GOT3 (cell line): ENCODE measurements around the gene ARID2.

Source experiments
- DNase-seq: peaks from one replicate; lab custom pipeline; 2025; ENCODE audit warnings: mixed read lengths; lab: John Stamatoyannopoulos, UW

ARID2 gene

DNA sequence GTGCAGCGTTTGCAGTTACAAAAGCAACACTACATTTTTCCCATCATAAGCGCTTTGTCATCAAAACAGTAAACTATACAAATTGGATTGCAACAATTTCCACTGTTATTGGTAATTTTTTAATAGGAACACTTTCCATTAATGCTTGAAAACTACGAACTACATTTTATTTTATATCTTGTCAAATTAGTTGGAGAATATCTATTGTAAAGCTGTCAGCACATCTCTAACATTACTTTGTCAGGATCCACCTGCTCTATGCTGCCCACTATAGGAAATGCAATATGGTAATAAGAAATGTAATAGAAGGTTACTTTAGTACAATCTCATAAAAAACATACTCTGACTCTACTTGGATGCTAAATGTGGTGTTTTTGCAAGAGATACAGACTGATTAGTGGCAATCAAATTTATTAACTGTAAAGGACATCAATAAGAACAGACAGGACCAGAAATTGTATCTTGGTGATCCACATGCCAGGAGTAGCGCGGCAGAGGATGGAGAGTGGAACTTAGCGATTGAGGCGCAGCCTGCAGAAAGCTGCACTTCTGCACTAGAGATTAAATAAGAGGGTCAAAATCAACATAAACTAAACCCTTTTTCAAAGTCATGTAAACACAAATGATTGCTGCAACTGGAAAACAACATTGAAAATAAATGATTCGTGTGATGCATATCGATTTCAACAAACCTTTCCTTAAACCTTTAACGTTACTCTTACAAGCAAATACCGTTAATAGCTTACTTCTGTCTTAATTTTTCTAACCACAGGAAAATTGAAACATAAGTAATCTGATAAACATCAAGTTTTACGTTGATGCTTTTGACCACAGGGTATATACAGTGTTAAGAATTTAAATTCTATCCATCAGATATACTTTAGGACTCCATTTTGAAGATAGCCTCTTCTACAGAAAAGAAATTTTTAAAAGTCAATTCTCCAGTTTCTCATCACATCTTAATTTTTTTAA, 3.6 kb upstream of the ARID2 start:
- no peak for DNase-seq

GRCh38 chr12:45726603-45727300, 2.8 kb upstream of the ARID2 start:
- DNase-seq = no peak

DNA sequence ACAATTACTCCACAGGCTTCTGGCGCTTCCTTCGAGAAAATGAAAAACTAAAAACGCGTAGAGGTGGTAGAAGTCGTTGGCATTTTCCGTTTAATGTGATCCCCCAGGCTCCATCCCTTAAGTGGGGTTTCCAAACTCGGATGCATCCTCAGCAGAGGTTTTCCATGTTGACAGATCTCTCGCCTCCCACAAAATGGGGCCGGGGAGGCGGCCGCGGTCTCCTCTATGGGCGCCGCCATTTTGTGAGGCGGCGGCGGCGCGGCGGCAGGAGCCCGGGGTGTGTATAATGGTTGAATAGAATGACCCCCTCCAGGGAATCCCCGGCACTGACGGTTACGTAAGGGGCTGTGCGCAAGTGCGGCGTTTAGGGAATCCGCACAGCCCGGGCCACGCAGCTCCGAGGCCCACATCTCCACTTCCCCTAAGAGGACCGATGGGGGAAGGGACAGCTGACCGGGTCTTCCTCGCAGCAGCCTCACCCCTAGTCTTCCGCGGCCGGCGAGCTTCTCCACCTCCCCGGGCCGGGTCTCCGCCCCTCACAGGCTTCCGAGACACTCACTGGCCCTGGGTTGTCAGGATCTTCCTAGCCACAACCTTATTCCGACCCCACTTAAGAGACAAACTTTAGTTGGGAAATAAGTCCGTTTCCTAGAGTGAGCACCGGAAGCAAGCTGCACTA, 2.1 kb upstream of the ARID2 start:
- peak; percentile 84 for DNase-seq

DNA sequence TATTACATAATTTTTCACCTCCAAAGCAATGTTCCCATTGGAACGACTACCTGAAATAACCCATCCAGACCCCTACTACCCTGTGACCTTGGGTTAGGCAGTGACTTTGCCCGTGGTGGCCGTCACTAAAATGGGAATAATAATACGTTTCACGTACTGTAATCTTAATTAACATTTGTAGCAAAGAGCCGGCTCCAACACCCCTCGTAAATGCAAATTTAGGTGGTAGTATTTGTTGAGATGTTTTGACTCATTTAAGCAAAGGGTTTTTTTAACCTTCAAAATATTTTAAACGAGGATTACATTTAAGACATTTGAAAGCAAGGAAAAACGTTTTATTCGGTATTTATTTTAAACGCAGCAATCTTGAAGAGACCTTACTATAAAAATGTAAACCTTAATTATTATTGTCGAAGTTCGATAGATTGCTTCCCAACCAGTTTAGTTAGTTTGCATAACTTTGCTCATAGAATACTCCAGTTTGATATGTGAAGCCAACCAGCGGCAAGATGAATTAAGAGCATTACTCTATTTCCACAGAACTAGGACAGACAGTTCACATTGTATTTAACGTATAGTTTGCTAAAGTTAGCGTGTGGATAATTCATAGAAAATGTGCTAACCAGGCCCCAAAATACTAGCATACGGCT, 1.4 kb upstream of the ARID2 start:
- DNase-seq = no peak

DNA sequence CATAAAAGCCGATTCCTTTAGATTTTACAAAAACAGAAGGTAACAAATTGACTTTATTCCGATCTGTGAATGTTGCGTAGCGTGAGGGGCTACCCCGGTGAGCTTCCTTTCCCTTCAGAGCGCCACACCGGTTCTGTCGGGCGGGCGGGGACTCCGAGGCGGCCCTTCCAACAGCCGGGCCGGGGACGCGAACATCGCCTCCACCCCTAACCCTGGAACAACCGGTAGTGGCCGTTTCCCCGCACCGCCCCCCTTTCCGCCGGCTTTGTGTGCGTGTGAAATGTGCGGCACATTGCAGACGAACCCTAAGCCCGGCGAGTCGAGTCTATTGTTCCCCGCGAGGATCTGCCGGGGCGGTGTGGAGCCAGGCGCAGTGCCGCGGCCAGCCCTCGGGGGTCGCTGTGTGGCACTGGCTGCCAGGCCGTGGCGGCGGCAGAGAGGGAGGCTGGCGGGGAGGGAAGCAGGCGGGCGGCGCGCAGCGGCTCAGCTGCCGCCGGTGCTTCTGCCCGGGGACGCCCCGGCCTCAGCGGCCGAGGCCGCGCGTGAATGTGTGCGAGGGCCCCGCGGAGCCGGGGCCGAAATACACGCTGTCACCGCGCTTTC, 775 bp upstream of the ARID2 start:
- DNase-seq = peak; percentile 86

DNA sequence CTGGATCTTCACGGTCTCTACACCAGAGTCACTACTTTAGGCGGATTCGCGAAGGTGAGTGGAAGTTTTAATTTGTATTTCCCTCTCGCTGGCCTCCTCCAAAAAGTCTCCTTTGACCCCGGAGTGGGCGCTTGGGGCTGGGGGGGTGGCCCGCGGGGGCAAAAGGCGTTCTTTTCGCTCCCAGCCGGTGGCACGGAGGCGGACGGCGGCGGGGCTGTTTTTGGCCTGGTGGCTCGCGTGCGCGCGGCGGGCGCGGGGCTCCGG, 510 bp downstream of the ARID2 start:
- DNase-seq = peak; percentile 39

DNA sequence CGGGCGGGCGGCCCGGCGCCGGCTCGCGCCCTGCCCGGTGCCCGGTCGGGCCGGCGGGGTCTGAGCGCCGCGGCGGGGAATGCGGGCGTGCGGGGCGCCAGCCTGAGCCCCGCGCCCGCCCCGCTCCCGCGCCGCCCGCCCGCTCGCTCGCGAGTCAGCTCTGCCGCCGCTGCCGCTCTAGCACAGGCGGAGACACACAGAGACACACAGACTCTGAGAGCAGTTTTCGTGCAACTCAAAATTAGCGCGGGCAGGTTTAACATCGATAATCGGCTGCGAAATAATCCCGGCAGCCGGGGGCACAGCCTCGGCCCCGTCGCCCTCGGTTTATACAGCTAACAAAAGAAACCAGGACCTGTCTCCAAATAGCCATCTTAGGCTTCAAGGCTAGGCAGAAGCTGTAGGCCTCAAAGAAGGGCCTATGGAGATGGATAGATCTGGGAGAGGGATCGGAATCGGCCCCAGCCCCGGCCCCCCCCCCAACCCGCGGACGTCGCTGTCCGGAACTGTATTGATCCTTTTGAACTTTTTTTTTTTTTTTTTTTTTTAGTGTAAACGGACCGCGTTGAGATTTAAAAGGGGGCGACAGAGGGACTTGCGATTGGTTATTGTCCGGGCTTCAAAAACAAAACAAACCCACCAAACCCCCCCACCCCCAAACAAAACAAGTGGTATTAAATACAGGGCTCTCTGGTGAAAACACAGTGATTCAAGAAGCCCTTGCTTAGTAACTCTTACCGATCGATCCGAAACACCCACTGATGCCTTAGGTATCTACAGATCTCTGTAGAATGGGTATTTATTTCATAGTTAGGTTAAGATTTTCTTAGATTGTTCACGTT, 1.1 kb downstream of the ARID2 start:
- no peak for DNase-seq

- DNase-seq = no peak
Observed at GRCh38 chr12:45731190-45731775, 1.8 kb downstream of the ARID2 start.

GRCh38 chr12:45732250-45732649, 2.7 kb downstream of the ARID2 start:
- no peak for DNase-seq

- no peak for DNase-seq
Observed at GRCh38 chr12:45732936-45733335, 3.4 kb downstream of the ARID2 start.

DNA sequence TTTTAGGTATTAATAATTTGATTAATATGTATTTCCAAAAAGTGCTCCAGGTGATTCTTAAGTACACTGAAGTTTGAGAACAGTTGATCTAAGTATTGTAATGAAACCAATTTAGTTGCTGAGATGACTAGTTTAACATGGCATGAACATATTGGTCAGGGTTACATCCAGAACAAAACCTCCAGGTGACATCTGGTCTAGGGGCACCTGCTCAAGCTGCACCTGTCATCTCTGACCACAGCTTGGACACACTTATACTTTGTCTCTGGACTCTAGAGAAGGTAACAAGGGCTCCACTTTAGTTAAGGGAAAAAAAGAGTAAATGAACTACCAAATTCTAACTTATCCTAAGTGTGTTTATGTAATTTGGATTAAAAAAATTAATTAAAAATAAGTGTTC, 8.1 kb downstream of the ARID2 start:
- no peak for DNase-seq

GRCh38 chr12:45742590-45742989, 13.1 kb downstream of the ARID2 start:
- no peak for DNase-seq

GRCh38 chr12:45743247-45743646, 13.7 kb downstream of the ARID2 start:
- no peak for DNase-seq

DNA sequence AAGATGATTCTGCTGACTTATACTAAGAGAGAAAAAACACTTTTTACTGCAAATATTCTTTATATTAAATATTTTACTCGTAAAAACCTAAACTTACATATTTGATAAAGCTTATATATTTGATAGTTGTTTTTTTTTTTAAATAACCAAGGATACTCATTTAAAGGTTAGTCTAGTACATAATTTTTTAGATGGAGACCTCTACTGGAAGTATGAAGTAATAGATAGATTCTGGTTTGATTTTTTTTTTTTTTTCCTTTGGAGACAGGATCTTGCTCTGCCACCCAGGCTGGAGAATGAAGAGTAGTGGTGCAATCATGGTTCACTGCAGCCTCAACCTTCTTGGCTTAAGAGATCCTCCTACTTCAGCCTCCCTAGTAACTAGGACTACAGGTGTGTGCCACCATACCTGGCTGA, 16.4 kb downstream of the ARID2 start:
- DNase-seq = no peak

- no peak for DNase-seq
Observed at GRCh38 chr12:45756666-45757065, 27.2 kb downstream of the ARID2 start.

GRCh38 chr12:45757172-45757571, 27.7 kb downstream of the ARID2 start:
- no peak for DNase-seq

DNA sequence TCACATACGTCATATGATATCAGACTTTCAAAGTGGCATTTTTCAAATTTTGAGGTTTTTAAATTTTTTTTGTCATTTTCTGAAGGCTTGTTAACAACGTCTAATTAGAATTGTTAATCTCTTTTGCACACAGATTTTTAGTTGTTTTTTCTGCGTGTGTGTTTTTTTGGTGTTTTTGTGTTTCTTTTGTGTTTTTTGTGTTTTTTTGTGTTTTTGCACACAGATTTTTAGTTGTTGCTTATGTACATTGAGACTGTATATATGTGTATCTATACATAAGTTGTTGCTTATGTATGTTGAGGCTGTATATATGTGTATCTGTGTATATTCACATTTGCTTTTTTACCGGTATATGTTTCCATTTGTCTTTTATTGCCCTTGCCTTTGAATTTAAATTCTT, 30.8 kb downstream of the ARID2 start:
- DNase-seq = no peak

DNA sequence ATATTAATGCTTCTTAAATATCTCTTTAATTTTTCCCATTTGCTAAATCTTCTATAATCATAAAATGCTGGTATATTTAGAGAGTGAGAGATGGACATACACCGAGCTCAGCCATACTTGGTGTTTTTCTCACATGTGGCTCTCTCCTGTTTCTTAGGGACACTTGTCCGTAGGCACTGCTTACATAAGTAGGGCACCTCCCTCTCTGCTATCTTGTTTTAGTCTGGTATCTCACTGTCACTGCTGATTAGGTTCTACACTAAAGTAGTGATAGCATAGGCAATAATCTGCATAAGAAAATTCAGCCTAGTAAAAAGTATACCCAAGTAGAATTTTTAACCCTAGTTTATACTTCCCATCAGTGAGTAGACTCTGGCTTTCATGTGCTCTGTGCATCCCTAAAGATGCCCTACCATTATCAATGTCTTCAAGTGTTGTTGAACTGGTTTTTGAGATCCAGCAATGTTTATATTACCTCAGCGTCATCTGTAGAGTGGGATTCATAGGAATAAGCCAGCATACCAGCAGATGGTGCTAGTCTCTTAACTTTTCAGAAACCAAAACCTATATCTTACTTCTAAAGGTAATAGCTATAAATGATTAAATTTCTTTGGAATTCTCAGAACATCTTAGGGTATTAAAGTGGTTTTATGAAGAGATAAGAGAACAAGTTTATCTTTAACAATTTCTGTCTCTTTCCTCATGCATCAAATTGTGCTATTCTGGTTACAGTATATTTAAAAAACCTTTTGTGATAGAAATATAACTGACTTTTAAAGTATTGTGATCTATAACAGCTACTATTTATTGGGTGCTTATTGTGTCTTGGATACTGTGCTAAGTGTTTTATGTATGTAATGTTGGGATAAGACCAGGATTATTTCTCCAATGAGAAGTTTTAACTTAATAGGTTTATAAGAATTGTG, 32.9 kb downstream of the ARID2 start:
- DNase-seq = no peak

DNA sequence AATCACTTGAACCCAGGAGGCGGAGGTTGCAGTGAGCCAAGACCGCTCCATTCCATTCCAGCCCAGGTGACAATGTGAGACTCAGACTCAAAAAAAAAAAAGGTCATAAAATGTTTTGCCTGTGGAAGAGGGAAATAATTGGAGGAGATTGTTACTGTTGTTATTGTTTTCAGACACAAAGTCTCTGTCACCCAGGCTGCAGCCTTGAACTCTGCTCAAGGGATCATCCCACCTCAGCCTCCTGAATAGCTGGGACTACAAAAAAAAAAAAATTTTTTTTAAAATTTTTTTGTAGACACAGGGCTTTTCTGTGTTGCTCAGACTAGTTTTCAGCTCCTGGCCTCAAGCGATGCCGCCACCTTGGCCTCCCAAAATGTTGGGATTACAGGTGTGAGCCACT, 33.9 kb downstream of the ARID2 start:
- DNase-seq = no peak

DNA sequence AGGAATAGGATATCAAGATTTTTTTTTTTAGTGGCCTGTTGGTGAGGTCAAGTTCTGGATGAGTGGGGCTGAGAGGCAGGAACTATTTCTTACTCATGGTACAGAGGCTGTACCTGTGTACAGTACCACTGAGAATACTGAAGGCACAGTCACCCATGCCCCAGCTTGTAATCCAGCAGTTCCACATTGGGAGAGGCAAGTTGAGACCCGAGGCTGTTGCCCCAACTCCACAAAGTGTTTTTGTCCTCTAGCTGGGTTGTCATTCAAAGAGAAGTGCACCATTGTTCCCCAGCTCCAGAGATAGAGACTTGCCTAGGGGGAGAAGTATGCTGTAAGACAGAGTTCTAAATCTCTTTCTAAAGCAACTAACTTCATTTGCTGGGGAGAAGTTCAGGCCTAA, 38.7 kb downstream of the ARID2 start:
- no peak for DNase-seq
